ENCODE measurements around the gene PAFAH1B1.

Gene PAFAH1B1

DNA sequence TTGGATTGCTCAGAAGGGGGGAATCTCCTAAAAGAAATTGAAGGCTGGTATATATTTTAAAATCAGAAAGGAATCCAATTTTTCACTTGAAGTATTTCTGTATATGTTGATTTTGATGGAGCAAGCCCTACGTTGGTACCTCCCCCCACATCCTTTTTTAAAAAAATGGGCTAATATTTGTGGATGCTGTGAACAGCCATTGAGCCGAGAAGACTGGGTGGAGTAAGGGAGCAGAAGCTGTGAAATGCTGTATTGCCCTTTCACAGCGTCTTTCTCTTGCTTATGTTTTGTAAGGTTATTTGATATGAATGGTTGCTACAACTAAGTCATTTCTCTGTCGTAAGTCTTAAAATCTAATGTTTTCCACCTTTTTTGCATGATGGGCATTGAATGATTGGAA, 2.3 kb downstream of the PAFAH1B1 start:
- peak overlapping the region; percentile 91 for H3K4me3 ChIP-seq (ENCODE audit: low read length)
- peak; percentile 24 for DNase-seq (ENCODE audit: low read depth)
- TF ChIP-seq, protein P1, sequence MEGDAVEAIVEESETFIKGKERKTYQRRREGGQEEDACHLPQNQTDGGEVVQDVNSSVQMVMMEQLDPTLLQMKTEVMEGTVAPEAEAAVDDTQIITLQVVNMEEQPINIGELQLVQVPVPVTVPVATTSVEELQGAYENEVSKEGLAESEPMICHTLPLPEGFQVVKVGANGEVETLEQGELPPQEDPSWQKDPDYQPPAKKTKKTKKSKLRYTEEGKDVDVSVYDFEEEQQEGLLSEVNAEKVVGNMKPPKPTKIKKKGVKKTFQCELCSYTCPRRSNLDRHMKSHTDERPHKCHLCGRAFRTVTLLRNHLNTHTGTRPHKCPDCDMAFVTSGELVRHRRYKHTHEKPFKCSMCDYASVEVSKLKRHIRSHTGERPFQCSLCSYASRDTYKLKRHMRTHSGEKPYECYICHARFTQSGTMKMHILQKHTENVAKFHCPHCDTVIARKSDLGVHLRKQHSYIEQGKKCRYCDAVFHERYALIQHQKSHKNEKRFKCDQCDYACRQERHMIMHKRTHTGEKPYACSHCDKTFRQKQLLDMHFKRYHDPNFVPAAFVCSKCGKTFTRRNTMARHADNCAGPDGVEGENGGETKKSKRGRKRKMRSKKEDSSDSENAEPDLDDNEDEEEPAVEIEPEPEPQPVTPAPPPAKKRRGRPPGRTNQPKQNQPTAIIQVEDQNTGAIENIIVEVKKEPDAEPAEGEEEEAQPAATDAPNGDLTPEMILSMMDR (conservative IDR thresholded peaks at IDR 0.05; ENCODE audit: low read length), result no peak

DNA sequence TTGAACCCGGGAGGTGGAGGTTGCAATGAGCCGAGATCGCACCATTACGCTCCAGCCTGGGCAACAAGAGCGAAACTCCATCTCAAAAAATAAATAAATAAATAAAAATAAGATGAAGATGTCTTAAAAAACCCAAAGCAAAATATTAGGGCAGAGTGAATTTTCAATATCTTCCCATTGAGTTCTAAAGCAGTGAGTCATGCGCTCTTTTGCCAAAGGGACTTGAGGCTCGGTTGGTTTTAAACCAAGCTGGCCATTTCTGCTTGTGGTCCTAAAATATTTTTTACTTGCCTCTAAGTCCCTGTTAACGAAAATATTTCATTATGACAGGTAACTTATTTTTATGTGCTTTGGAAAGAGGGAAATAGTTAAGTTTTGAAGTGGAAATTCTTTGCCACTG, 4.7 kb downstream of the PAFAH1B1 start:
- no peak overlapping the region; the same call in 1 of the 2 replicates for H3K4me3 ChIP-seq (ENCODE audit: low read length)
- peak; percentile 74 for DNase-seq (ENCODE audit: low read depth)

DNA sequence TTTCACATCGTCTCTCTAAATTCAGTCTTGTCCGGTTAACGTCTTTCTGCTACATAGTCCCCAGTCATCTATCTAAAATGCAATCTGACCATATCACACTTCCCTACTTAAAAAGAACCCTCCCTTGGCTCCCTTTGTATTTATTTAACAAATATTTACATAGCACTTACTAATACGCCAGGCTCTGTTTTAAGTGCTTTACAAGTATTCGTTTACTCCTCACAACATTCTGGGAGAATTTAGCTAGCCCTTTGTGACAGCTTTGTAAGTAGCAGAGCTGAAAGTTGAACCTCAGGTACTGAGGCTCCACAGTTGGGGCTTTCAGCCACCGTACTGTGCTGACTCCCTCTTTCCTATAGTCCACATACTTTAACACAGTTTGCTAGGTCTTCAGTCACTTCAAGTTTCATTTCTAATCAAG, 9.2 kb downstream of the PAFAH1B1 start:
- DNase-seq (ENCODE audit: low read depth), result no peak
- no peak overlapping the region for H3K4me3 ChIP-seq (ENCODE audit: low read length)
- TF ChIP-seq, protein P1 (conservative IDR thresholded peaks at IDR 0.05; ENCODE audit: low read length), result no peak

More for the DNA sequence above, 4.7 kb downstream of the PAFAH1B1 start:
- TF ChIP-seq, protein P1 (conservative IDR thresholded peaks at IDR 0.05; ENCODE audit: low read length), result no peak

- TF ChIP-seq, protein P1 (conservative IDR thresholded peaks at IDR 0.05; ENCODE audit: low read length), result no peak
- DNase-seq (ENCODE audit: low read depth), result no peak
Measured at GRCh38 chr17:2608350-2608913, 15.0 kb downstream of the PAFAH1B1 start.

DNA sequence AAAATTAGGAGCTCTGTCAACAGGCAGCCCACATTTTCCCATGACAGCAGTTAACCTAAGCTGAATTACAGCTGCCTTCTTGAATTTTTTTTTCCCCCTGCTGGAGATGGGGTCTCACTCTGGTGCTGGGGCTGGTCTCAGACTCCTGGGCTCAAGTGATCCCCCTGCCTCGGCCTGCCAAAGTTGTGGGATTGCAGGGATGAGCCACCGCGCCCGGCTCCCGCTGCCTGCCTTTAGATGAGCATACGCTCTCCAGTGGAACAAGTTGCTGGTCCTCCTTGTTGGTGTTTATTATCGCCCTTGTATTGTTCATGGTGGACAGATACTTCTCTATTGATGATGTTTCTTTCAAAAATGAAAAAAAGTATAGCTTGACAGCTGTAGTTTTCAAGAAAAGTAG, 15.6 kb downstream of the PAFAH1B1 start:
- no peak overlapping the region for H3K4me3 ChIP-seq (ENCODE audit: low read length)
- DNase-seq (ENCODE audit: low read depth), result no peak
- TF ChIP-seq, protein P1 (conservative IDR thresholded peaks at IDR 0.05; ENCODE audit: low read length), result no peak

More at GRCh38 chr17:2608350-2608913, 15.0 kb downstream of the PAFAH1B1 start:
- no peak overlapping the region for H3K4me3 ChIP-seq (ENCODE audit: low read length)

DNA sequence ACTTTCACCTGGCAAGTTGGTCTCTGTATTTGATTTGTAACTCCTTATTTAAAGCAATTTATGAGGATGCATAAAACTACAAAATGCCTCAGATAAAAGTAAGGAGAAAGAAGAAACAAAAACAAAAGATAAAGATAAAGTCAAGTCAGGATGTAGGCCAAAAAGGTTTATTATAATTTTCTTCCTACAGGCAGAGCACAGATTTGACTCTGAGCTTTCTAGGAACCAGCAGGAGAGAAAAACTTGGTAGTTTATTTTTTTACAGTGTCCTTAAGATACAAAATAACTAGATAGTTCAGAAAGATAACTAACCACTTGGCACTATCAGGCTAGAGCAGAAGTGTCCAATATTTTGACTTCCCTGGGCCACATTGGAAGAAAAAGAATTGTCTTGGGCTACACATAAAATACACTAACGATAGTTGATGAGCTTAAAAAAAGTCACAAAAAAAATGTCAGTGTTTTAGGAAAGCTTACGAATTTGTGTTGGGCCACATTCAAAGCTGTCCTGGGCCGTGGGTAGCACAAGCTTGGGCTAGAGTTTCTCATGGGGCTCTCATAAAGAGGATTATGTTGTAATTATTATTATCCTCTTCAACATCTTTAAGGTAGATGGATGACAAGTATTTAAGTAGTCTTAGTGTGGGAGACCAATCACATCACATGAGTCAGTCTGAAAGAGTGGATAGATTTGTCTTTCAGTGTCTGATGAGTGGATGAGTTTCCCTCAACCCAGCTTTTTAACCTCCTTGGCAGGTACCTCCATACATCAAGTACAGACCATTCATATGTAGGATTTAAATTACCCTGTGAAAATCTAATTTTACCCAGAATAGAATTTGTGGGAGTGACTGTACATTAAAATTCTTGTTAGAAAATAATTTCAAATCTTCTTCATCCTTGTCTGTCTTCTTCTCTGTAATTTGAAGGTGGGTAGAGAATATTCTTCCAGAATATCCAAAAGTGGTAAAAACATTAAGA, 17.0 kb downstream of the PAFAH1B1 start:
- H3K4me3 ChIP-seq (ENCODE audit: low read length), result no peak overlapping the region
- TF ChIP-seq, protein P1 (conservative IDR thresholded peaks at IDR 0.05; ENCODE audit: low read length), result no peak

More for the DNA sequence above, 17.0 kb downstream of the PAFAH1B1 start:
- DNase-seq (ENCODE audit: low read depth), result no peak

Measured in AG10803 (cell line).